IMR-90 (cell line): ENCODE results near the gene DRC3. TPM values are rescaled to one million over a fixed set of nuclear protein-coding genes. Genes with fewer than 3 reads are reported as not detected.

Experiments used
- ATAC-seq: fragments of 200-7000 bp; cut with Tn5 transposase; 2 replicates; pipeline ENCODE4 v1.9.1; 2020; ENCODE audit warnings: low read depth, mild to moderate bottlenecking, moderate library complexity
- BruUV-seq: library from RNA; stranded (reverse); fragments of 400-500 nt; replicated peaks from 2 replicates; lab custom pipeline; 2021; lab: Mats Ljungman, UMichigan
- CTCF ChIA-PET: fragments of 300-600 bp; formaldehyde crosslinking; extraction: SDS; loops from one replicate; lab custom pipeline; 2021; ENCODE audit warnings: antibody characterized with exemption; lab: Yijun Ruan, JAX
- POLR2A ChIA-PET: fragments of 300-600 bp; sonication (Branson Sonifier 250); formaldehyde crosslinking; loops from one replicate; lab custom pipeline; 2022; ENCODE audit warnings: antibody characterized with exemption; ENCODE audit not compliant: unreplicated experiment; lab: Charles Lee
- DNase-seq: peaks from one replicate; pipeline ENCODE4 v3.0.0; 2013
- H2AFZ ChIP-seq: replicated peaks from 2 replicates; pipeline ENCODE3; 2013; ENCODE audit warnings: low read length, mild to moderate bottlenecking; ENCODE audit not compliant: poor library complexity
- H2AK5ac ChIP-seq: 2 replicates; pipeline ENCODE4 v1.6.1; 2013; ENCODE audit warnings: low read depth, low read length, inconsistent platforms
- H2AK9ac ChIP-seq: replicated peaks from 2 replicates; pipeline ENCODE3; 2013; ENCODE audit warnings: mild to moderate bottlenecking, low read depth, low read length, moderate library complexity; ENCODE audit not compliant: poor library complexity
- H2BK120ac ChIP-seq: 2 replicates; pipeline ENCODE4 v1.6.1; 2013; ENCODE audit warnings: low read depth, low read length, inconsistent platforms
- H2BK15ac ChIP-seq: 3 replicates; pipeline ENCODE4 v1.6.1; 2013; ENCODE audit warnings: low read depth, low read length, inconsistent platforms
- H2BK20ac ChIP-seq: 2 replicates; pipeline ENCODE4 v1.6.1; 2013; ENCODE audit warnings: low read depth, mild to moderate bottlenecking, inconsistent platforms, low read length, moderate library complexity
- H2BK5ac ChIP-seq: 2 replicates; pipeline ENCODE4 v1.6.1; 2013; ENCODE audit warnings: mild to moderate bottlenecking, low read depth, low read length, inconsistent platforms; ENCODE audit not compliant: poor library complexity, severe bottlenecking
- H3K14ac ChIP-seq: replicated peaks from 2 replicates; pipeline ENCODE4 v1.6.1; 2013; ENCODE audit warnings: low read depth, low read length, inconsistent platforms
- H3K18ac ChIP-seq: 2 replicates; pipeline ENCODE4 v1.6.1; 2013; ENCODE audit warnings: low read depth, low read length, control low read depth
- H3K23ac ChIP-seq: 2 replicates; pipeline ENCODE4 v1.6.1; 2013; ENCODE audit warnings: low read depth, low read length, inconsistent platforms
- H3K27ac ChIP-seq: 2 replicates; pipeline ENCODE4 v1.5.1; 2013; ENCODE audit warnings: mild to moderate bottlenecking, control low read depth, low read length; ENCODE audit not compliant: insufficient read depth
- H3K27me3 ChIP-seq: 2 replicates; pipeline ENCODE4 v1.6.1; 2013; ENCODE audit warnings: low read length; ENCODE audit not compliant: control insufficient read depth, insufficient read depth
- H3K36me3 ChIP-seq: 2 replicates; pipeline ENCODE4 v1.6.1; 2013; ENCODE audit warnings: low read length, mixed read lengths; ENCODE audit not compliant: control insufficient read depth, insufficient read depth
- H3K4ac ChIP-seq: 2 replicates; pipeline ENCODE4 v1.6.1; 2013; ENCODE audit warnings: low read depth, low read length, inconsistent platforms
- H3K4me1 ChIP-seq: 2 replicates; pipeline ENCODE4 v1.6.1; 2013; ENCODE audit warnings: low read length, mixed read lengths; ENCODE audit not compliant: control insufficient read depth, insufficient read depth
- H3K4me2 ChIP-seq: 2 replicates; pipeline ENCODE4 v1.6.1; 2013; ENCODE audit warnings: low read depth, mild to moderate bottlenecking, control low read depth, low read length, moderate library complexity
- H3K4me3 ChIP-seq: 2 replicates; pipeline ENCODE4 v1.5.1; 2013; ENCODE audit warnings: low read depth, mild to moderate bottlenecking, control low read depth, low read length, moderate library complexity; ENCODE audit not compliant: insufficient read depth
- H3K56ac ChIP-seq: 2 replicates; pipeline ENCODE4 v1.6.1; 2013; ENCODE audit warnings: low read length, inconsistent platforms; ENCODE audit not compliant: insufficient read depth; ENCODE audit errors: extremely low read depth
- H3K79me1 ChIP-seq, 2 experiments: 2 replicates each; pipeline ENCODE4 v1.6.1; 2013; ENCODE audit warnings: low read length in 2 of 2, inconsistent platforms in 1 of 2, low read depth in 1 of 2
- H3K9ac ChIP-seq: 2 replicates; pipeline ENCODE4 v1.6.1; 2013; ENCODE audit warnings: low read depth, low read length, control low read depth
- H3K9me1 ChIP-seq: 2 replicates; pipeline ENCODE4 v1.6.1; 2013; ENCODE audit warnings: low read length, inconsistent platforms; ENCODE audit not compliant: insufficient read depth
- H3K9me3 ChIP-seq: 2 replicates; pipeline ENCODE4 v1.6.1; 2013; ENCODE audit warnings: low read length; ENCODE audit not compliant: control insufficient read depth, insufficient read depth
- H4K20me1 ChIP-seq: 2 replicates; pipeline ENCODE4 v1.6.1; 2013; ENCODE audit warnings: low read length, inconsistent platforms; ENCODE audit not compliant: insufficient read depth
- H4K5ac ChIP-seq: 2 replicates; pipeline ENCODE4 v1.6.1; 2013; ENCODE audit warnings: mild to moderate bottlenecking, low read depth, low read length, control low read depth
- H4K8ac ChIP-seq, 2 experiments: 2 replicates each; pipeline ENCODE4 v1.6.1; 2013; ENCODE audit warnings: low read depth in 2 of 2, low read length in 2 of 2, control low read depth in 1 of 2, inconsistent platforms in 1 of 2
- H4K91ac ChIP-seq: 2 replicates; pipeline ENCODE4 v1.6.1; 2013; ENCODE audit warnings: low read depth, low read length, inconsistent platforms; ENCODE audit not compliant: insufficient read depth
- BHLHE40 ChIP-seq: fragments of 150-350 bp; IDR thresholded peaks from 2 replicates; pipeline ENCODE4 v1.6.1; 2016; ENCODE audit warnings: mild to moderate bottlenecking, low read depth, low read length
- CEBPB ChIP-seq: IDR thresholded peaks from 2 replicates; pipeline ENCODE4 v1.6.1; 2012; ENCODE audit warnings: low read depth, low read length, improper control_type of control experiment
- MAFK ChIP-seq: IDR thresholded peaks from 2 replicates; pipeline ENCODE4 v1.6.1; 2012; ENCODE audit warnings: low read depth, low read length, improper control_type of control experiment
- MAZ ChIP-seq: IDR thresholded peaks from 2 replicates; pipeline ENCODE4 v1.6.1; 2012; ENCODE audit warnings: low read depth, mild to moderate bottlenecking, low read length, improper control_type of control experiment, moderate library complexity, borderline replicate concordance
- NFE2L2 ChIP-seq: fragments of 150-350 bp; IDR thresholded peaks from 2 replicates; pipeline ENCODE4 v1.6.1; 2016; ENCODE audit warnings: low read depth, mild to moderate bottlenecking, low read length
- POLR2A ChIP-seq: IDR thresholded peaks from 2 replicates; pipeline ENCODE4 v1.6.1; 2012; ENCODE audit warnings: mild to moderate bottlenecking, low read depth, low read length
- RAD21 ChIP-seq: IDR thresholded peaks from 2 replicates; pipeline ENCODE4 v1.6.1; 2012; ENCODE audit warnings: low read length, improper control_type of control experiment
- RCOR1 ChIP-seq: IDR thresholded peaks from 2 replicates; pipeline ENCODE4 v1.6.1; 2012; ENCODE audit warnings: mild to moderate bottlenecking, low read length, improper control_type of control experiment; ENCODE audit not compliant: insufficient replicate concordance
- RFX5 ChIP-seq: IDR thresholded peaks from 2 replicates; pipeline ENCODE4 v1.8.0; 2012; ENCODE audit warnings: low read depth, mild to moderate bottlenecking, low read length, moderate library complexity
- WGBS, 2 experiments: methylation state at CpG; one replicate each; pipeline versions ENCODE4 v1.1.5 to v1.1.7; 2013; ENCODE audit warnings: missing lambda C conversion rate in 2 of 2; ENCODE audit not compliant: insufficient read length in 1 of 2; ENCODE audit errors: extremely low coverage in 2 of 2; 5-methylcytosine and 5-hydroxymethylcytosine counted together
- dilution Hi-C: fragments of 300-500 bp; cut with HindIII; formaldehyde crosslinking; loops from one replicate; pipeline ENCODE4 v1.14.3; 2018; ENCODE audit warnings: low sequenced_read_pairs; ENCODE audit not compliant: unreplicated experiment
- in situ Hi-C: fragments of 300-500 bp; cut with MboI; formaldehyde crosslinking; loops from 3 replicates; pipeline ENCODE4 v1.14.3; 2019; ENCODE audit warnings: low sequenced_read_pairs, inconsistent platforms, mixed read lengths
- intact Hi-C: fragments of 100-400 bp; cut with micrococcal nuclease; formaldehyde crosslinking; loops from 2 replicates; pipeline ENCODE4 v1.10.0; 2022
- polyA plus RNA-seq, 3 experiments: library from polyadenylated mRNA; depleted of rRNA; stranded (reverse); fragments of >200 nt; gene quantifications; 2 replicates each; pipeline ENCODE4 v1.2.3, GENCODE V29; 2012; ENCODE audit warnings: low replicate concordance in 1 of 3
- total RNA-seq: library from RNA; depleted of rRNA; stranded (reverse); fragments of >200 nt; gene quantifications from 2 replicates; pipeline ENCODE4 v1.2.3, GENCODE V29; 2012
- TF ChIP-seq, protein P1 (sequence below): conservative IDR thresholded peaks from 2 replicates; pipeline ENCODE4 v1.5.1; 2012; ENCODE audit warnings: mild to moderate bottlenecking, low read depth, low read length, improper control_type of control experiment
- TF ChIP-seq, protein P2 (sequence below): fragments of 150-350 bp; IDR thresholded peaks from 2 replicates; pipeline ENCODE4 v1.6.1; 2016; ENCODE audit warnings: low read depth, mild to moderate bottlenecking, low read length, moderate library complexity, borderline replicate concordance

Gene DRC3
- total and polyA plus RNA-seq, 2 of the 4 experiments (the other 2 are of a cell fraction), result 0.55 to 0.72 TPM

DNA sequence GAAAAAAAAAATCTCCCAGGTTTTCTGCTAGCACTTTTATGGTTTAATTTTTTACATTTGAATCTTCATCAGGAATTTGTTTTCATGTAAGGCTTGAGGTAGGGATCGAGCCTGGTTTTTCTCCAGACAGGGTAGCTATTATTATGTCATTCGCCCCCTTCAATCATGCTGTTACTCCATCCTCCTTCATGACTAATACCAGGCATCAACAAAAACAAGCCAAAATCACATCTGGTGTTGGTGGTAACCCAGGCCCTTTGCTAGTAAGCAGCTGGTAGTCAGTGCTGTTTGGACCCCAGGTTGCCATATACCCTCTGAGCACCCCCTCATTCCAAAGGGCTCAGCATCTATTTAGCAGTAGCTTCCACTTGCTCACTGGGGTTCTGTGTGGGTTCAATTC, 29.5 kb downstream of the DRC3 start:
- Histone ChIP-seq H4K91ac (no peak overlapping the region), H2AK9ac (no peak overlapping the region), H3K4me1 (peaks cover 2% of the 10 kb centered on the region; the same call in 1 of the 2 replicates), H3K18ac (no peak overlapping the region), H3K9me3 (no peaks in the 10 kb centered on the region), H2BK20ac (no peak overlapping the region), H3K4me3 (no peak overlapping the region), H3K36me3 (no peaks in the 10 kb centered on the region; the same call in 1 of the 2 replicates), H2BK5ac (no peak overlapping the region), H3K14ac (no peak overlapping the region), H3K27ac (no peak overlapping the region), H2AFZ (no peak overlapping the region), H4K5ac (no peak overlapping the region), H3K4ac (no peak overlapping the region), H3K27me3 (no peaks in the 10 kb centered on the region), H3K79me1 (no peaks in the 10 kb centered on the region), H2BK120ac (no peak overlapping the region), H2BK15ac (no peak overlapping the region), H2AK5ac (no peak overlapping the region), H4K8ac (no peak overlapping the region), H3K56ac (no peak overlapping the region), H3K4me2 (no peak overlapping the region), H3K9me1 (peaks cover 16% of the 10 kb centered on the region; the same call in 1 of the 2 replicates), H3K9ac (no peak overlapping the region), H3K23ac (no peak overlapping the region), H4K20me1 (no peaks in the 10 kb centered on the region)
- ChIA-PET POLR2A (no interaction called here), CTCF (no interaction called here)
- no TSS peak for BruUV-seq
- DNase-seq, result peak; percentile 28
- dilution Hi-C loops, result no loop called here
- in situ Hi-C loops, result no loop called here
- TF ChIP-seq, protein P1, sequence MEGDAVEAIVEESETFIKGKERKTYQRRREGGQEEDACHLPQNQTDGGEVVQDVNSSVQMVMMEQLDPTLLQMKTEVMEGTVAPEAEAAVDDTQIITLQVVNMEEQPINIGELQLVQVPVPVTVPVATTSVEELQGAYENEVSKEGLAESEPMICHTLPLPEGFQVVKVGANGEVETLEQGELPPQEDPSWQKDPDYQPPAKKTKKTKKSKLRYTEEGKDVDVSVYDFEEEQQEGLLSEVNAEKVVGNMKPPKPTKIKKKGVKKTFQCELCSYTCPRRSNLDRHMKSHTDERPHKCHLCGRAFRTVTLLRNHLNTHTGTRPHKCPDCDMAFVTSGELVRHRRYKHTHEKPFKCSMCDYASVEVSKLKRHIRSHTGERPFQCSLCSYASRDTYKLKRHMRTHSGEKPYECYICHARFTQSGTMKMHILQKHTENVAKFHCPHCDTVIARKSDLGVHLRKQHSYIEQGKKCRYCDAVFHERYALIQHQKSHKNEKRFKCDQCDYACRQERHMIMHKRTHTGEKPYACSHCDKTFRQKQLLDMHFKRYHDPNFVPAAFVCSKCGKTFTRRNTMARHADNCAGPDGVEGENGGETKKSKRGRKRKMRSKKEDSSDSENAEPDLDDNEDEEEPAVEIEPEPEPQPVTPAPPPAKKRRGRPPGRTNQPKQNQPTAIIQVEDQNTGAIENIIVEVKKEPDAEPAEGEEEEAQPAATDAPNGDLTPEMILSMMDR, result no peak
- TF ChIP-seq CEBPB (no peak), MAFK (no peak), POLR2A (no peak), NFE2L2 (no peak), RAD21 (no peak), MAZ (no peak), BHLHE40 (no peak), RCOR1 (no peak), RFX5 (no peak)
- TF ChIP-seq, protein P2, sequence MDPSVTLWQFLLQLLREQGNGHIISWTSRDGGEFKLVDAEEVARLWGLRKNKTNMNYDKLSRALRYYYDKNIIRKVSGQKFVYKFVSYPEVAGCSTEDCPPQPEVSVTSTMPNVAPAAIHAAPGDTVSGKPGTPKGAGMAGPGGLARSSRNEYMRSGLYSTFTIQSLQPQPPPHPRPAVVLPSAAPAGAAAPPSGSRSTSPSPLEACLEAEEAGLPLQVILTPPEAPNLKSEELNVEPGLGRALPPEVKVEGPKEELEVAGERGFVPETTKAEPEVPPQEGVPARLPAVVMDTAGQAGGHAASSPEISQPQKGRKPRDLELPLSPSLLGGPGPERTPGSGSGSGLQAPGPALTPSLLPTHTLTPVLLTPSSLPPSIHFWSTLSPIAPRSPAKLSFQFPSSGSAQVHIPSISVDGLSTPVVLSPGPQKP, result no peak
- ATAC-seq, result no peak
- WGBS, 2 experiments, result no CpG with 5 or more reads among the region's 2 CpGs
- intact Hi-C loops, result no loop called here
